COR-L47 (cell line): ENCODE data around the gene MLF1.

Source experiments
- DNase-seq: peaks from one replicate; lab custom pipeline; 2025; lab: John Stamatoyannopoulos, UW

The MLF1 gene

GRCh38 chr3:158574646-158575045 is 3.7 kb downstream of the MLF1 start:
- DNase-seq = no peak

- DNase-seq = no peak
These were observed 19.2 kb downstream of the MLF1 start for GRCh38 chr3:158590223-158590622.

GRCh38 chr3:158600787-158601186 is 29.8 kb downstream of the MLF1 start:
- DNase-seq = no peak

- DNase-seq = no peak
These were observed 31.2 kb downstream of the MLF1 start for GRCh38 chr3:158602227-158602626.

GRCh38 chr3:158617982-158618875 is 47.2 kb downstream of the MLF1 start:
- DNase-seq = no peak

GRCh38 chr3:158625881-158626280 is 54.9 kb downstream of the MLF1 start:
- no peak for DNase-seq

- no peak for DNase-seq
These were observed 61.0 kb downstream of the MLF1 start for GRCh38 chr3:158631981-158632380.

GRCh38 chr3:158640646-158641045 is 69.7 kb downstream of the MLF1 start:
- DNase-seq = no peak

- DNase-seq = no peak
These were observed 71.0 kb downstream of the MLF1 start for GRCh38 chr3:158642005-158642404.

GRCh38 chr3:158642474-158643210 is 71.6 kb downstream of the MLF1 start:
- no peak for DNase-seq

- DNase-seq = peak; percentile 98
These were observed 73.4 kb downstream of the MLF1 start, which contains the start of gene GFM1 for GRCh38 chr3:158644345-158644908. Gene GFM1 (plus strand): TSS chr3:158644527. CDS start chr3:158644635, 108 bp downstream.

- no peak for DNase-seq
These were observed 78.8 kb downstream of the MLF1 start for GRCh38 chr3:158649791-158650190.

GRCh38 chr3:158651192-158651591 is 80.2 kb downstream of the MLF1 start:
- no peak for DNase-seq

- DNase-seq = no peak
These were observed 81.5 kb downstream of the MLF1 start for GRCh38 chr3:158652463-158652862.
